Vagina (tissue), 2 donors: ENCODE measurements around the gene PSMG1. TPM values are rescaled to one million over a fixed set of nuclear protein-coding genes. Genes with fewer than 3 reads are reported as not detected.

Experiments used
- DNase-seq, 2 donors: peaks; one replicate each; pipeline ENCODE4 v3.0.0-alpha.2; 2017; ENCODE audit errors: extremely low spot score in 2 of 2
- H3K27ac ChIP-seq: fragments of 200-600 bp; sonication (generic); one replicate; pipeline ENCODE4 v1.5.1; 2019
- H3K27me3 ChIP-seq: fragments of 200-600 bp; sonication (generic); one replicate; pipeline ENCODE4 v1.5.1; 2019
- H3K36me3 ChIP-seq, 2 donors: fragments of 200-600 bp; sonication (generic); one replicate each; pipeline ENCODE4 v1.5.1; 2017 to 2019
- H3K4me1 ChIP-seq: fragments of 200-600 bp; sonication (generic); one replicate; pipeline ENCODE4 v1.5.1; 2019
- H3K4me3 ChIP-seq, 2 donors: fragments of 200-600 bp; sonication (generic); 1 replicate in 1 of 2; 2 replicates in 1 of 2; pipeline ENCODE4 v1.5.1; 2016 to 2019
- H3K9me3 ChIP-seq: fragments of 200-600 bp; sonication (generic); one replicate; pipeline ENCODE4 v1.5.1; 2019
- CTCF ChIP-seq, 3 experiments: fragments of 450-650 bp in 2 of 3; fragments of 200-600 bp in 1 of 3; sonication (generic) in 1 of 3; IDR thresholded peaks; one replicate each; pipeline ENCODE4 v1.5.1; 2017 to 2019; ENCODE audit warnings: antibody characterized with exemption in 3 of 3, mild to moderate bottlenecking in 2 of 3, moderate library complexity in 2 of 3
- POLR2A ChIP-seq, 2 donors: fragments of 450-650 bp; IDR thresholded peaks; one replicate each; pipeline ENCODE4 v1.6.1; 2017; ENCODE audit warnings: antibody characterized with exemption in 2 of 2, mild to moderate bottlenecking in 2 of 2, moderate library complexity in 2 of 2
- POLR2AphosphoS5 ChIP-seq, 2 donors: sonication (generic); formaldehyde crosslinking; IDR thresholded peaks; one replicate each; pipeline ENCODE4 v1.9.0; 2017; ENCODE audit warnings: antibody characterized with exemption in 2 of 2, mild to moderate bottlenecking in 2 of 2, low read depth in 1 of 2; ENCODE audit not compliant: insufficient read depth in 1 of 2
- intact Hi-C: fragments of 100-400 bp; cut with DNase I; formaldehyde crosslinking; loops from one replicate; pipeline ENCODE4 v1.15.1; 2023
- total RNA-seq: library from RNA; depleted of rRNA; stranded (reverse); fragments of >200 nt; gene quantifications from one replicate; pipeline ENCODE4 v1.2.3, GENCODE V29; 2016

Gene PSMG1
- total RNA-seq, 1 donor from 2014 or later: 25.3 TPM

- H3K9me3 ChIP-seq: no peaks in the 10 kb centered on the region
- H3K4me3 ChIP-seq: no peak overlapping the region
- H3K27ac ChIP-seq: no peak overlapping the region
- intact Hi-C loops: loop anchor here (10.0 kb wide), 1 partner anchor 195 kb away; a partner anchor contains a TSS
- no peak for DNase-seq
- no peaks in the 10 kb centered on the region for H3K4me1 ChIP-seq
- no peaks in the 10 kb centered on the region for H3K27me3 ChIP-seq
- H3K36me3 ChIP-seq: peaks cover 0 to 5% of the 10 kb centered on the region in 2 donors
- TF ChIP-seq POLR2AphosphoS5 (IDR thresholded peaks at IDR 0.05; ENCODE audit: insufficient read depth in 1 of 2, low read depth in 1 of 2) (no peak), POLR2A (IDR thresholded peaks at IDR 0.05) (no peak), CTCF (IDR thresholded peaks at IDR 0.05) (no peak)
Observed at GRCh38 chr21:39189857-39190604, 6.8 kb upstream of the PSMG1 start.

- TF ChIP-seq POLR2A (IDR thresholded peaks at IDR 0.05) (no peak), POLR2AphosphoS5 (IDR thresholded peaks at IDR 0.05; ENCODE audit: insufficient read depth in 1 of 2, low read depth in 1 of 2) (no peak), CTCF (IDR thresholded peaks at IDR 0.05) (no peak)
- Histone ChIP-seq H3K27ac (no peak overlapping the region), H3K9me3 (no peaks in the 10 kb centered on the region), H3K4me3 (no peak overlapping the region), H3K4me1 (no peaks in the 10 kb centered on the region), H3K36me3 (no peaks in the 10 kb centered on the region), H3K27me3 (no peaks in the 10 kb centered on the region)
- DNase-seq: no peak
- intact Hi-C loops: loop anchor here (10.0 kb wide), 1 partner anchor 196 kb away; a partner anchor contains a TSS
Observed at GRCh38 chr21:39188521-39189139, 5.4 kb upstream of the PSMG1 start.

- intact Hi-C loops: loop anchor here (10.0 kb wide), 1 partner anchor 198 kb away; a partner anchor contains a TSS
- no peak for DNase-seq
- no peak overlapping the region for H3K27ac ChIP-seq
- no peaks in the 10 kb centered on the region for H3K9me3 ChIP-seq
- H3K4me3 ChIP-seq: no peak overlapping the region
- TF ChIP-seq POLR2A (IDR thresholded peaks at IDR 0.05): no peak
- TF ChIP-seq CTCF (IDR thresholded peaks at IDR 0.05): no peak
- no peaks in the 10 kb centered on the region for H3K27me3 ChIP-seq
- H3K36me3 ChIP-seq: no peaks in the 10 kb centered on the region
- peaks cover 6% of the 10 kb centered on the region for H3K4me1 ChIP-seq
Observed at GRCh38 chr21:39187141-39187540, 3.9 kb upstream of the PSMG1 start.

GRCh38 chr21:39186676-39187075 lies 3.4 kb upstream of the PSMG1 start:
- no peaks in the 10 kb centered on the region for H3K9me3 ChIP-seq
- H3K36me3 ChIP-seq: no peaks in the 10 kb centered on the region
- no peak overlapping the region for H3K4me3 ChIP-seq
- no peak overlapping the region for H3K27ac ChIP-seq
- no peak for DNase-seq
- H3K27me3 ChIP-seq: no peaks in the 10 kb centered on the region
- TF ChIP-seq POLR2AphosphoS5 (IDR thresholded peaks at IDR 0.05; ENCODE audit: insufficient read depth in 1 of 2, low read depth in 1 of 2) (no peak), CTCF (IDR thresholded peaks at IDR 0.05) (no peak), POLR2A (IDR thresholded peaks at IDR 0.05) (no peak)
- intact Hi-C loops: loop anchor here (10.0 kb wide), 1 partner anchor 198 kb away; a partner anchor contains a TSS
- H3K4me1 ChIP-seq: peaks cover 10% of the 10 kb centered on the region

- Histone ChIP-seq H3K4me3 (no peak overlapping the region), H3K27me3 (no peaks in the 10 kb centered on the region), H3K9me3 (no peaks in the 10 kb centered on the region), H3K27ac (no peak overlapping the region), H3K4me1 (peaks cover 18% of the 10 kb centered on the region), H3K36me3 (no peaks in the 10 kb centered on the region)
- no peak for DNase-seq
- intact Hi-C loops: loop anchor here (10.0 kb wide), 1 partner anchor 200 kb away; a partner anchor contains a TSS
- TF ChIP-seq POLR2A (IDR thresholded peaks at IDR 0.05) (no peak), POLR2AphosphoS5 (IDR thresholded peaks at IDR 0.05; ENCODE audit: insufficient read depth in 1 of 2, low read depth in 1 of 2) (no peak), CTCF (IDR thresholded peaks at IDR 0.05) (no peak)
Observed at GRCh38 chr21:39185157-39185556, 1.9 kb upstream of the PSMG1 start.
